Sigmoid colon (tissue), 4 donors: ENCODE measurements around the gene NCKAP5L.

ENCODE experiments used
- EP300 ChIP-seq, 4 donors: sonication (generic); formaldehyde crosslinking; IDR thresholded peaks; one replicate each; pipeline ENCODE4 v1.6.1; 2017; ENCODE audit warnings: antibody characterized with exemption in 4 of 4
- POLR2A ChIP-seq, 2 donors: fragments of 450-650 bp; IDR thresholded peaks; one replicate each; pipeline ENCODE4 v1.6.1; 2016; ENCODE audit warnings: antibody characterized with exemption in 2 of 2, mild to moderate bottlenecking in 2 of 2, moderate library complexity in 2 of 2
- TF ChIP-seq, protein P1 (sequence below), 4 experiments: fragments of 450-650 bp in 3 of 4; fragments of 200-600 bp in 1 of 4; IDR thresholded peaks; one replicate each; pipeline ENCODE4 v1.5.1; 2016 to 2019; ENCODE audit warnings: antibody characterized with exemption in 4 of 4, mild to moderate bottlenecking in 3 of 4, moderate library complexity in 2 of 4

DNA sequence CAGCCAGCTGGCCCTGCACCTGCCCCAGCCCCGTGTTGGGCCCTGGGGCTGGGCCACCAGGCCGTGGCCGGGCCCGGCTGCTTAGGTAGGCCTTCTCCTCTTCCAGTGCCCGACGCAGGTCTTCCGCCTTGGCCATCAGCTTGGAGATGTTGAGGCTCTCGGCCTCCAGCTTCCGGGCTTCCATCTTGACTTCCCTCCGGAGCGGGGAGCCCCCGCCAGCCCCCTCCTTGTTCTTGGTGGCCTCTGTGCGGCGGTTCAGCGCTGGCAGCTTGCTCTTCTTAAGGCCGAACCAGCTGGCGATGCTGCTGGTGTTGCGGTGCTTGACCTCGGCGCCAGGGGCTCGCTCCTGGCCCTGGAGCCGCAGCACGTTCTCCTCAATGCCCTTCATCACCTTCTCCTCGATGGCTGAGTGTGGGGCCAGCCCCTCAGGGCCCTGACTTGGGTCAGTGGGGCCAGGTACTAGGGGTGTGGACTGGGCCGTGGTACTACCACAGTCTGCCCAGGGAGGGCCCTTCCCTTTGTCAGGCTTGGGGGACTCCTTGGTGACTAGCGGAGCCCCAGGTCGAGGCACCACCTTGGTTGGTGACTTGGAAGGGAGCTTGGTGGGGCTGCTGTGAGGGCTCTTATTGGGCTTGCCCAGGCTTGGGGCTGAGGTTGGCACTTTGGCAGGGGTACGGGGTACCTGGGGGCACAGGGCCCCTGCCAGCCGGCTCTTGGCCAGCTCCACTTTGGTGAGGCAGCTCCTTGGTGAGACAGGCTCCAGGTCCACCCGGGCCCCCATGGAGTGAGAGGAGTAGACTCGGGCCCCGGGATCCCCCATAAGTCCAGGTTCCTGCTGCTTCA lies 33.2 kb downstream of the NCKAP5L start:
- TF ChIP-seq, protein P1, sequence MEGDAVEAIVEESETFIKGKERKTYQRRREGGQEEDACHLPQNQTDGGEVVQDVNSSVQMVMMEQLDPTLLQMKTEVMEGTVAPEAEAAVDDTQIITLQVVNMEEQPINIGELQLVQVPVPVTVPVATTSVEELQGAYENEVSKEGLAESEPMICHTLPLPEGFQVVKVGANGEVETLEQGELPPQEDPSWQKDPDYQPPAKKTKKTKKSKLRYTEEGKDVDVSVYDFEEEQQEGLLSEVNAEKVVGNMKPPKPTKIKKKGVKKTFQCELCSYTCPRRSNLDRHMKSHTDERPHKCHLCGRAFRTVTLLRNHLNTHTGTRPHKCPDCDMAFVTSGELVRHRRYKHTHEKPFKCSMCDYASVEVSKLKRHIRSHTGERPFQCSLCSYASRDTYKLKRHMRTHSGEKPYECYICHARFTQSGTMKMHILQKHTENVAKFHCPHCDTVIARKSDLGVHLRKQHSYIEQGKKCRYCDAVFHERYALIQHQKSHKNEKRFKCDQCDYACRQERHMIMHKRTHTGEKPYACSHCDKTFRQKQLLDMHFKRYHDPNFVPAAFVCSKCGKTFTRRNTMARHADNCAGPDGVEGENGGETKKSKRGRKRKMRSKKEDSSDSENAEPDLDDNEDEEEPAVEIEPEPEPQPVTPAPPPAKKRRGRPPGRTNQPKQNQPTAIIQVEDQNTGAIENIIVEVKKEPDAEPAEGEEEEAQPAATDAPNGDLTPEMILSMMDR (IDR thresholded peaks at IDR 0.05): no peak
- TF ChIP-seq POLR2A (IDR thresholded peaks at IDR 0.05) (no peak), EP300 (IDR thresholded peaks at IDR 0.05) (no peak)
